Posterior vena cava (tissue), 2 donors: Measurements from ENCODE around the gene RILPL2. TPM values are rescaled to one million over a fixed set of nuclear protein-coding genes. Genes with fewer than 3 reads are reported as not detected.
"Not testable (repeated sequence)": the region's sequence is repeated elsewhere in the genome, so short reads cannot be mapped to it uniquely, and the experiment has no call there.

Experiments used
- DNase-seq: peaks from one replicate; pipeline ENCODE4 v3.0.0-alpha.2; 2020; ENCODE audit warnings: low spot score
- intact Hi-C, 2 donors: fragments of 100-400 bp; cut with DNase I; formaldehyde crosslinking; loops; one replicate each; pipeline versions ENCODE4 v1.14.1 to v1.14.2; 2022 to 2023
- total RNA-seq, 2 donors: library from RNA; stranded (reverse); fragmentation: NEBNext Ultra II Directional; extraction: Animal tissue kit (Norgen Biotek cat#: 25700); gene quantifications; one replicate each; pipeline ENCODE4 v1.2.1, GENCODE V29; 2021
- donor health status: DM: yes; HTN: yes; CAD: no.
- donor health status: DM: yes; HTN: yes; CAD: no.

The RILPL2 gene
- total RNA-seq, 2 donors from 2014 or later: 4.8 to 5.3 TPM

- intact Hi-C loops: no loop called here
These were observed 21.7 kb upstream of the RILPL2 start, which contains the start of gene SNRNP35 for GRCh38 chr12:123457980-123458779. Gene SNRNP35, plus strand, starts transcription at chr12:123458139. Its CDS starts 7,402 bp downstream, at chr12:123465541.

GRCh38 chr12:123453165-123453564, 16.7 kb upstream of the RILPL2 start:
- no peak for DNase-seq
- intact Hi-C loops: no loop called here

More at GRCh38 chr12:123457980-123458779, 21.7 kb upstream of the RILPL2 start, which contains the start of gene SNRNP35:
- peak; percentile 94 for DNase-seq

- intact Hi-C loops: not testable (repeated sequence)
These were observed 15.7 kb upstream of the RILPL2 start for GRCh38 chr12:123452276-123452550.

GRCh38 chr12:123450636-123451035, 14.2 kb upstream of the RILPL2 start:
- intact Hi-C loops: no loop called here
- no peak for DNase-seq

More at GRCh38 chr12:123452276-123452550, 15.7 kb upstream of the RILPL2 start:
- not testable (repeated sequence) for DNase-seq

GRCh38 chr12:123449856-123450255, 13.4 kb upstream of the RILPL2 start:
- intact Hi-C loops: no loop called here
- no peak for DNase-seq

GRCh38 chr12:123449249-123449733, 12.8 kb upstream of the RILPL2 start:
- DNase-seq: no peak
- intact Hi-C loops: no loop called here

- no peak for DNase-seq
- intact Hi-C loops: no loop called here
These were observed 9.8 kb upstream of the RILPL2 start for GRCh38 chr12:123446333-123446713.

- intact Hi-C loops: no loop called here
- DNase-seq: no peak
These were observed 9.2 kb upstream of the RILPL2 start for GRCh38 chr12:123445388-123446332.

- intact Hi-C loops: no loop called here
- no peak for DNase-seq
These were observed 7.9 kb upstream of the RILPL2 start for GRCh38 chr12:123444092-123445026.

GRCh38 chr12:123442774-123443173, 6.3 kb upstream of the RILPL2 start:
- intact Hi-C loops: no loop called here
- no peak for DNase-seq

GRCh38 chr12:123441523-123442164, 5.2 kb upstream of the RILPL2 start:
- DNase-seq: no peak
- intact Hi-C loops: no loop called here

GRCh38 chr12:123435636-123436016, 858 bp downstream of the RILPL2 start:
- intact Hi-C loops: loop anchor here in 1 of 2 donors (10.0 kb wide), 1 partner anchor 51 kb away; the partner anchor contains the start of gene KMT5A
- no peak for DNase-seq

- intact Hi-C loops: loop anchor here in 1 of 2 donors (10.0 kb wide), 1 partner anchor 49 kb away; the partner anchor contains the start of gene KMT5A
- DNase-seq: no peak
These were observed 2.9 kb downstream of the RILPL2 start for GRCh38 chr12:123433615-123434014.

- DNase-seq: not testable (repeated sequence)
- intact Hi-C loops: loop anchor here in 1 of 2 donors (10.0 kb wide), 1 partner anchor 47 kb away; the partner anchor contains the start of gene KMT5A
These were observed 4.3 kb downstream of the RILPL2 start for GRCh38 chr12:123431951-123432817.

GRCh38 chr12:123429101-123429500, 7.4 kb downstream of the RILPL2 start:
- DNase-seq, intact Hi-C loops: not testable (repeated sequence)

- intact Hi-C loops: no loop called here
- DNase-seq: no peak
These were observed 7.9 kb downstream of the RILPL2 start for GRCh38 chr12:123428591-123428990.

GRCh38 chr12:123427036-123427769, 9.3 kb downstream of the RILPL2 start:
- no peak for DNase-seq
- intact Hi-C loops: no loop called here
